Activated T-cell treated with anti-CD3 and anti-CD28 coated beads for 48 hours (primary cell): ENCODE results near the gene SAMD10.
A peak's percentile ranks its signal among the peaks of the same experiment; 100 is the strongest.
"Not testable (repeated sequence)": the region's sequence is repeated elsewhere in the genome, so short reads cannot be mapped to it uniquely, and the experiment has no call there.

Source experiments
- DNase-seq: peaks from one replicate; pipeline ENCODE4 v3.0.0-alpha.2; 2020; ENCODE audit warnings: low read depth

Gene SAMD10

GRCh38 chr20:64001607-64002011 lies 22.2 kb upstream of the SAMD10 start:
- DNase-seq = no peak

GRCh38 chr20:64000906-64001305 lies 21.5 kb upstream of the SAMD10 start:
- DNase-seq = no peak

GRCh38 chr20:63982937-63983336 lies 3.5 kb upstream of the SAMD10 start:
- no peak for DNase-seq

- peak; percentile 94 for DNase-seq
These were observed 1.6 kb upstream of the SAMD10 start, which contains the start of gene PRPF6 for GRCh38 chr20:63980806-63981728. Gene PRPF6 (plus strand): TSS chr20:63981132. CDS start chr20:63981246, 114 bp downstream.

GRCh38 chr20:63980317-63980805 lies 919 bp upstream of the SAMD10 start:
- DNase-seq = no peak

GRCh38 chr20:63979229-63979556 lies 249 bp downstream of the SAMD10 start:
- no peak for DNase-seq

- DNase-seq = peak; percentile 63
These were observed 868 bp downstream of the SAMD10 start for GRCh38 chr20:63978319-63979228.

GRCh38 chr20:63977739-63978276 lies 1.6 kb downstream of the SAMD10 start:
- DNase-seq = peak; percentile 58

- no peak for DNase-seq
These were observed 2.3 kb downstream of the SAMD10 start for GRCh38 chr20:63976980-63977738.

- DNase-seq = not testable (repeated sequence)
These were observed 2.9 kb downstream of the SAMD10 start for GRCh38 chr20:63976511-63976910.

GRCh38 chr20:63974402-63975200 lies 4.8 kb downstream of the SAMD10 start:
- DNase-seq = no peak

- DNase-seq = peak; percentile 72
These were observed 5.6 kb downstream of the SAMD10 start for GRCh38 chr20:63973636-63974401.

- DNase-seq = no peak
These were observed 6.3 kb downstream of the SAMD10 start for GRCh38 chr20:63973160-63973479.

GRCh38 chr20:63972312-63973159 lies 6.9 kb downstream of the SAMD10 start:
- no peak for DNase-seq

- not testable (repeated sequence) for DNase-seq
These were observed 7.5 kb downstream of the SAMD10 start for GRCh38 chr20:63971960-63972311.

- DNase-seq = no peak
These were observed 8.6 kb downstream of the SAMD10 start for GRCh38 chr20:63970714-63971431.

GRCh38 chr20:63969838-63970713 lies 9.4 kb downstream of the SAMD10 start, which contains the start of gene ZNF512B:
Gene ZNF512B (minus strand): TSS chr20:63969930. CDS start chr20:63967950, 1,980 bp downstream.
- DNase-seq = no peak
